H1 (cell line): ENCODE data around the gene PRIMA1. TPM values are rescaled to one million over a fixed set of nuclear protein-coding genes. Genes with fewer than 3 reads are reported as not detected.

Experiments used
- CTCF ChIA-PET: fragments of 300-600 bp; sonication (Branson Sonifier 250); formaldehyde crosslinking; loops from one replicate; lab custom pipeline; 2021; ENCODE audit not compliant: partially characterized antibody; lab: Charles Lee
- POLR2A ChIA-PET: fragments of 300-600 bp; sonication (Branson Sonifier 250); formaldehyde crosslinking; loops from one replicate; lab custom pipeline; 2021; ENCODE audit warnings: inconsistent platforms; ENCODE audit not compliant: partially characterized antibody; lab: Charles Lee
- DNase-seq, 2 experiments: peaks; one replicate each; pipeline versions ENCODE4 v3.0.0 to v3.0.0-alpha.2; 2010 to 2022; ENCODE audit warnings: low spot score in 2 of 2, low read depth in 1 of 2, mixed read lengths in 1 of 2
- FAIRE-seq: peaks from 2 replicates; lab custom pipeline; 2011; peaks lifted over from hg19 to GRCh38; lab: Jason Lieb, UNC
- H2AFZ ChIP-seq: 2 replicates; pipeline ENCODE4 v1.8.1; 2012; ENCODE audit warnings: low read length, inconsistent platforms
- H2AK5ac ChIP-seq: 2 replicates; pipeline ENCODE4 v1.6.1; 2013; ENCODE audit warnings: low read depth, low read length
- H2BK120ac ChIP-seq: replicated peaks from 2 replicates; pipeline ENCODE3; 2013; ENCODE audit warnings: low read depth, low read length, inconsistent platforms
- H2BK12ac ChIP-seq: 2 replicates; pipeline ENCODE4 v1.6.1; 2013; ENCODE audit warnings: low read depth, low read length
- H2BK15ac ChIP-seq: 2 replicates; pipeline ENCODE4 v1.6.1; 2013; ENCODE audit warnings: low read length
- H2BK20ac ChIP-seq: 2 replicates; pipeline ENCODE4 v1.6.1; 2013; ENCODE audit warnings: low read length
- H2BK5ac ChIP-seq: 2 replicates; pipeline ENCODE4 v1.6.1; 2013; ENCODE audit warnings: low read depth, low read length
- H3K14ac ChIP-seq: 2 replicates; pipeline ENCODE4 v1.6.1; 2013; ENCODE audit warnings: inconsistent platforms; ENCODE audit not compliant: insufficient read length
- H3K18ac ChIP-seq: 2 replicates; pipeline ENCODE4 v1.6.1; 2013; ENCODE audit warnings: low read length; ENCODE audit errors: extremely low read depth
- H3K23ac ChIP-seq: 2 replicates; pipeline ENCODE4 v1.6.1; 2013; ENCODE audit warnings: inconsistent platforms; ENCODE audit not compliant: insufficient read length
- H3K23me2 ChIP-seq: 2 replicates; pipeline ENCODE4 v1.6.1; 2013; ENCODE audit warnings: low read depth, low read length
- H3K27ac ChIP-seq: 2 replicates; pipeline ENCODE4 v1.6.1; 2011; ENCODE audit warnings: low read depth, low read length, inconsistent platforms
- H3K27me3 ChIP-seq, 4 experiments: replicated peaks in 1 of 4; 1 replicate in 1 of 4; 2 replicates in 3 of 4; pipeline versions ENCODE4 v1.6.1 to v1.8.1; 2011 to 2013; ENCODE audit warnings: low read length in 3 of 4, mild to moderate bottlenecking in 3 of 4, inconsistent platforms in 2 of 4, mixed read lengths in 2 of 4, moderate library complexity in 1 of 4; ENCODE audit not compliant: control insufficient read depth in 3 of 4, insufficient read depth in 3 of 4; ENCODE audit errors: extremely low read depth in 1 of 4
- H3K36me3 ChIP-seq, 4 experiments: 2 replicates each; pipeline versions ENCODE4 v1.6.1 to v1.8.1; 2011 to 2013; ENCODE audit warnings: mild to moderate bottlenecking in 4 of 4, low read length in 3 of 4, moderate library complexity in 2 of 4, control low read depth in 1 of 4, inconsistent platforms in 1 of 4; ENCODE audit not compliant: insufficient read depth in 4 of 4, control insufficient read depth in 2 of 4
- H3K4ac ChIP-seq: replicated peaks from 2 replicates; pipeline ENCODE3; 2013; ENCODE audit warnings: low read length, low read depth, mixed read lengths, inconsistent platforms; ENCODE audit not compliant: insufficient read length
- H3K4me1 ChIP-seq, 4 experiments: replicated peaks in 1 of 4; 1 replicate in 1 of 4; 2 replicates in 3 of 4; pipeline versions ENCODE4 v1.6.1 to v1.8.1; 2011 to 2013; ENCODE audit warnings: low read length in 3 of 4, inconsistent platforms in 2 of 4, mixed read lengths in 1 of 4; ENCODE audit not compliant: insufficient read depth in 4 of 4, control insufficient read depth in 3 of 4
- H3K4me2 ChIP-seq, 2 experiments: 2 replicates each; pipeline versions ENCODE4 v1.6.1 to v1.8.1; 2011 to 2013; ENCODE audit warnings: low read depth in 2 of 2, low read length in 2 of 2, control low read depth in 1 of 2, inconsistent platforms in 1 of 2, mild to moderate bottlenecking in 1 of 2; ENCODE audit not compliant: insufficient read depth in 1 of 2
- H3K4me3 ChIP-seq, 4 experiments: fragments of 200-600, 300-600 bp in 1 of 4; sonication (generic), shearing (Covaris generic), sonication (Bioruptor Twin) in 1 of 4; 2 replicates each; pipeline versions ENCODE4 v1.5.1 to v1.8.1; 2011 to 2016; ENCODE audit warnings: low read length in 4 of 4, low read depth in 3 of 4, control low read depth in 2 of 4, inconsistent platforms in 2 of 4, mild to moderate bottlenecking in 2 of 4, mixed read lengths in 1 of 4, moderate library complexity in 1 of 4; ENCODE audit not compliant: insufficient read depth in 2 of 4; ENCODE audit errors: extremely low read depth in 1 of 4
- H3K56ac ChIP-seq: replicated peaks from 2 replicates; pipeline ENCODE3; 2013; ENCODE audit warnings: low read depth, mild to moderate bottlenecking, mixed read lengths, low read length, inconsistent platforms; ENCODE audit not compliant: insufficient read length
- H3K79me1 ChIP-seq: 2 replicates; pipeline ENCODE4 v1.6.1; 2013; ENCODE audit warnings: low read depth, low read length, control low read depth
- H3K79me2 ChIP-seq, 2 experiments: 2 replicates each; pipeline versions ENCODE4 v1.6.1 to v1.8.1; 2012 to 2013; ENCODE audit warnings: low read length in 2 of 2, mild to moderate bottlenecking in 2 of 2, inconsistent platforms in 1 of 2; ENCODE audit not compliant: insufficient read depth in 2 of 2, control insufficient read depth in 1 of 2
- H3K9ac ChIP-seq, 4 experiments: replicated peaks in 1 of 4; 1 replicate in 1 of 4; 2 replicates in 3 of 4; pipeline versions ENCODE4 v1.6.1 to v1.8.1; 2011 to 2013; ENCODE audit warnings: low read depth in 3 of 4, low read length in 3 of 4, control low read depth in 2 of 4, mild to moderate bottlenecking in 2 of 4, moderate library complexity in 2 of 4, inconsistent platforms in 1 of 4; ENCODE audit errors: extremely low read depth in 1 of 4
- H3K9me3 ChIP-seq, 2 experiments: 2 replicates each; pipeline versions ENCODE4 v1.6.1 to v1.8.1; 2012 to 2013; ENCODE audit warnings: mild to moderate bottlenecking in 2 of 2, moderate library complexity in 2 of 2, control low read depth in 1 of 2, inconsistent platforms in 1 of 2, low read depth in 1 of 2, low read length in 1 of 2, mixed read lengths in 1 of 2; ENCODE audit not compliant: insufficient read depth in 2 of 2
- H4K20me1 ChIP-seq, 2 experiments: replicated peaks in 1 of 2; 2 replicates each; pipeline versions ENCODE3 to v1.8.1; 2011 to 2013; ENCODE audit warnings: inconsistent platforms in 2 of 2, low read length in 2 of 2, mild to moderate bottlenecking in 1 of 2; ENCODE audit not compliant: insufficient read depth in 2 of 2, control insufficient read depth in 1 of 2
- H4K5ac ChIP-seq: 2 replicates; pipeline ENCODE4 v1.6.1; 2013; ENCODE audit warnings: low read length, low read depth, mixed read lengths, inconsistent platforms; ENCODE audit not compliant: insufficient read length
- H4K8ac ChIP-seq: 2 replicates; pipeline ENCODE4 v1.8.0; 2013; ENCODE audit warnings: mild to moderate bottlenecking, moderate library complexity, low read length, inconsistent platforms; ENCODE audit not compliant: insufficient read depth; ENCODE audit errors: extremely low read depth
- H4K91ac ChIP-seq: replicated peaks from 2 replicates; pipeline ENCODE3; 2013; ENCODE audit warnings: low read length, mixed read lengths, inconsistent platforms; ENCODE audit not compliant: insufficient read length
- ATF2 ChIP-seq: IDR thresholded peaks from 2 replicates; pipeline ENCODE4 v1.6.1; 2012; ENCODE audit warnings: low read length, inconsistent platforms
- BCL11A ChIP-seq, 2 experiments: IDR thresholded peaks; one replicate each; pipeline ENCODE4 v1.6.1; 2011; ENCODE audit warnings: low read depth in 2 of 2, low read length in 2 of 2, mild to moderate bottlenecking in 2 of 2
- HDAC2 ChIP-seq, 2 experiments: fragments of 300-600 bp in 1 of 2; sonication (generic) in 1 of 2; IDR thresholded peaks; 2 replicates each; pipeline ENCODE4 v1.6.1; 2011 to 2012; ENCODE audit warnings: low read depth in 2 of 2, low read length in 2 of 2, mild to moderate bottlenecking in 2 of 2, moderate library complexity in 2 of 2, borderline replicate concordance in 1 of 2, inconsistent platforms in 1 of 2
- MAFK ChIP-seq: IDR thresholded peaks from 2 replicates; pipeline ENCODE4 v1.6.1; 2012; ENCODE audit warnings: low read depth, mild to moderate bottlenecking, improper control_type of control experiment, low read length
- PHF8 ChIP-seq: fragments of 200-600 bp; sonication (generic); conservative IDR thresholded peaks from 2 replicates; pipeline ENCODE4 v1.7.1; 2012; ENCODE audit warnings: low read depth, mild to moderate bottlenecking, inconsistent platforms, low read length, moderate library complexity
- YY1 ChIP-seq: IDR thresholded peaks from 2 replicates; pipeline ENCODE4 v1.6.1; 2011; ENCODE audit warnings: low read depth, mild to moderate bottlenecking, low read length
- WGBS, 2 experiments: shearing (Covaris generic) in 1 of 2; methylation state at CpG; one replicate each; pipeline versions ENCODE4 v1.1.6 to v1.1.7; 2013 to 2015; ENCODE audit warnings: low lambda C conversion rate in 2 of 2, mixed read lengths in 2 of 2, inconsistent platforms in 1 of 2, low coverage in 1 of 2, missing lambda C conversion rate in 1 of 2; ENCODE audit not compliant: insufficient replicate concordance in 2 of 2, insufficient coverage in 1 of 2, insufficient read length in 1 of 2; ENCODE audit errors: extremely low coverage in 1 of 2, missing lambda C conversion rate in 1 of 2; 5-methylcytosine and 5-hydroxymethylcytosine counted together
- polyA plus RNA-seq, 7 experiments: library from polyadenylated mRNA; depleted of rRNA in 3 of 7; stranded (reverse) in 5 of 7; unstranded in 2 of 7; fragments of >200 nt in 5 of 7; fragments of 200-250 nt in 2 of 7; gene quantifications; 1 replicate in 5 of 7; 2 replicates in 1 of 7; 4 replicates in 1 of 7; pipeline versions ENCODE4 v1.2.1 to v1.2.3, GENCODE V29; 2011 to 2013; ENCODE audit warnings: missing spikeins in 2 of 7, mixed read lengths in 2 of 7
- total RNA-seq: library from RNA; stranded (reverse); fragmentation: NEBNext Ultra II Directional; extraction: Animal tissue kit (Norgen Biotek cat#: 25700); gene quantifications from 2 replicates; pipeline ENCODE4 v1.2.1, GENCODE V29; 2021

Gene PRIMA1
- total and polyA plus RNA-seq, 2 of the 8 experiments (the other 6 are each of a cell fraction or from before 2014, with no cell fraction given) = 2.8 to 4.5 TPM

GRCh38 chr14:93790966-93791365 is 2.7 kb upstream of the PRIMA1 start:
- no peak overlapping the region for H4K5ac ChIP-seq
- H3K56ac ChIP-seq = no peak overlapping the region
- H2AFZ ChIP-seq = no peak overlapping the region
- H3K4ac ChIP-seq = no peak overlapping the region
- FAIRE-seq = no peak
- H4K91ac ChIP-seq = no peak overlapping the region
- 98% methylated on average over 5 of the region's 5 CpGs; no CpG with 5 or more reads in 1 of the 2 experiments for WGBS, 2 experiments
- no peak overlapping the region for H2BK20ac ChIP-seq
- H2BK15ac ChIP-seq = no peak overlapping the region
- no peak overlapping the region for H4K8ac ChIP-seq
- TF ChIP-seq BCL11A (IDR thresholded peaks at IDR 0.05; ENCODE audit: low read depth in 2 of 2, low read length in 2 of 2) = no peak
- TF ChIP-seq HDAC2 (IDR thresholded peaks at IDR 0.05; ENCODE audit: borderline replicate concordance in 1 of 2, low read depth in 2 of 2, low read length in 2 of 2) = no peak
- no peak for TF ChIP-seq YY1
- no peak for TF ChIP-seq ATF2
- no peak for TF ChIP-seq PHF8
- TF ChIP-seq MAFK = no peak
- TF ChIP-seq, all 59 proteins: peak for 0
- ChIA-PET POLR2A (no interaction called here), CTCF (interaction anchor here (0.6 to 5.0 kb wide), 8 partner anchors 9 to 612 kb away, joined by 3 to 48 read pairs (median 3); no protein-coding TSS in a partner anchor)
- H3K18ac ChIP-seq = no peak overlapping the region
- H3K9me3 ChIP-seq = no peaks in the 10 kb centered on the region
- H2BK12ac ChIP-seq = no peak overlapping the region
- H3K14ac ChIP-seq = no peak overlapping the region
- peaks cover 13% of the 10 kb centered on the region; the same call in 1 of the 2 replicates for H3K23me2 ChIP-seq
- no peaks in the 10 kb centered on the region for H3K79me1 ChIP-seq
- no peaks in the 10 kb centered on the region for H3K36me3 ChIP-seq
- peaks cover 0 to 19% (median 7%) of the 10 kb centered on the region in 4 experiments; a peak in 4 of 7 replicates for H3K4me1 ChIP-seq
- no peak for DNase-seq
- peaks cover 2 to 6% of the 10 kb centered on the region in 2 experiments for H4K20me1 ChIP-seq
- no peak overlapping the region for H3K9ac ChIP-seq
- peaks cover 4 to 30% (median 23%) of the 10 kb centered on the region in 4 experiments for H3K27me3 ChIP-seq
- no peak overlapping the region for H3K23ac ChIP-seq
- H2BK5ac ChIP-seq = no peak overlapping the region
- H2BK120ac ChIP-seq = no peak overlapping the region
- no peaks in the 10 kb centered on the region for H3K79me2 ChIP-seq
- H2AK5ac ChIP-seq = no peak overlapping the region
- H3K4me2 ChIP-seq = no peak overlapping the region
- H3K27ac ChIP-seq = no peak overlapping the region
- H3K4me3 ChIP-seq = no peak overlapping the region
